GM12878 (cell line): Measurements from ENCODE around the gene NXN. TPM values are rescaled to one million over a fixed set of nuclear protein-coding genes. Genes with fewer than 3 reads are reported as not detected.

Source experiments
- ATAC-seq: fragments of 200-7000 bp; cut with Tn5 transposase; 3 replicates; pipeline ENCODE4 v1.9.1; 2020; ENCODE audit warnings: mild to moderate bottlenecking, moderate library complexity
- BruUV-seq: library from RNA; stranded (reverse); fragments of 400-500 nt; replicated peaks from 2 replicates; lab custom pipeline; 2021; lab: Mats Ljungman, UMichigan
- CTCF ChIA-PET: fragments of 300-600 bp; sonication (Branson Sonifier 250); formaldehyde crosslinking; extraction: SDS; loops from one replicate; lab custom pipeline; 2021; ENCODE audit warnings: inconsistent platforms; lab: Yijun Ruan, JAX
- POLR2A ChIA-PET: fragments of 350-600 bp; formaldehyde crosslinking; extraction: SDS; loops from one replicate; lab custom pipeline; 2021; ENCODE audit warnings: inconsistent platforms; lab: Charles Lee
- RAD21 ChIA-PET: fragments of 300-600 bp; sonication (Branson Sonifier 250); formaldehyde crosslinking; loops from one replicate; lab custom pipeline; 2023; ENCODE audit warnings: antibody characterized with exemption; ENCODE audit not compliant: unreplicated experiment; lab: Charles Lee
- SMC1A ChIA-PET: fragments of 300-600 bp; sonication (Branson Sonifier 250); formaldehyde crosslinking; loops from one replicate; lab custom pipeline; 2023; ENCODE audit not compliant: unreplicated experiment, uncharacterized antibody; lab: Charles Lee
- DNase-seq: peaks from one replicate; pipeline ENCODE4 v3.0.0-alpha.2; 2011; ENCODE audit warnings: low read depth, low spot score
- FAIRE-seq: peaks from 3 replicates; lab custom pipeline; 2011; peaks lifted over from hg19 to GRCh38; lab: Jason Lieb, UNC
- H2AFZ ChIP-seq: 2 replicates; pipeline ENCODE4 v1.6.0; 2011; ENCODE audit warnings: low read depth, low read length, control low read depth; ENCODE audit not compliant: control insufficient read depth
- H3K27ac ChIP-seq: 2 replicates; pipeline ENCODE4 v1.5.1; 2011; ENCODE audit warnings: control low read depth; ENCODE audit not compliant: control insufficient read depth, insufficient read depth
- H3K27me3 ChIP-seq, 2 experiments: replicated peaks in 1 of 2; 2 replicates each; pipeline versions ENCODE4 v1.6.0 to v1.6.1; 2011; ENCODE audit warnings: low read length in 1 of 2; ENCODE audit not compliant: control insufficient read depth in 2 of 2, insufficient read depth in 2 of 2
- H3K36me3 ChIP-seq, 2 experiments: 2 replicates each; pipeline ENCODE4 v1.5.1; 2011; ENCODE audit warnings: low read length in 1 of 2; ENCODE audit not compliant: control insufficient read depth in 2 of 2, insufficient read depth in 2 of 2
- H3K4me1 ChIP-seq: 2 replicates; pipeline ENCODE4 v1.6.1; 2011; ENCODE audit warnings: mild to moderate bottlenecking, low read length, moderate library complexity, mixed read lengths; ENCODE audit not compliant: control insufficient read depth, insufficient read depth
- H3K4me2 ChIP-seq: 2 replicates; pipeline ENCODE4 v1.6.0; 2011; ENCODE audit warnings: control low read depth; ENCODE audit not compliant: control insufficient read depth, insufficient read depth
- H3K4me3 ChIP-seq: fragments of 200-600 bp; sonication (generic); 2 replicates; pipeline ENCODE4 v1.5.1; 2016
- H3K79me2 ChIP-seq: 2 replicates; pipeline ENCODE4 v1.6.0; 2011; ENCODE audit warnings: low read length; ENCODE audit not compliant: control insufficient read depth, insufficient read depth
- H3K9ac ChIP-seq: 2 replicates; pipeline ENCODE4 v1.8.0; 2011; ENCODE audit warnings: low read length, control low read depth, mixed read lengths; ENCODE audit not compliant: control insufficient read depth, insufficient read depth
- H3K9me3 ChIP-seq: replicated peaks from 3 replicates; pipeline ENCODE4 v1.5.1; 2011; ENCODE audit warnings: mild to moderate bottlenecking, low read length; ENCODE audit not compliant: control insufficient read depth, insufficient read depth
- H4K20me1 ChIP-seq: 2 replicates; pipeline ENCODE4 v1.6.0; 2011; ENCODE audit not compliant: control insufficient read depth, insufficient read depth
- CHD1 ChIP-seq: IDR thresholded peaks from 2 replicates; pipeline ENCODE4 v1.6.1; 2012; ENCODE audit warnings: low read depth, low read length, improper control_type of control experiment
- ETV6 ChIP-seq, 2 experiments: fragments of 450-650 bp in 1 of 2; IDR thresholded peaks in 1 of 2; conservative IDR thresholded peaks in 1 of 2; 2 replicates each; pipeline ENCODE4 v1.6.1; 2014; ENCODE audit warnings: antibody characterized with exemption in 1 of 2, borderline replicate concordance in 1 of 2, low read depth in 1 of 2, mild to moderate bottlenecking in 1 of 2, moderate library complexity in 1 of 2
- FOS ChIP-seq: IDR thresholded peaks from 3 replicates; pipeline ENCODE4 v1.6.1; 2011; ENCODE audit warnings: borderline replicate concordance; ENCODE audit not compliant: insufficient read length; ENCODE audit errors: extremely low read depth
- IKZF1 ChIP-seq: fragments of 450-650 bp; conservative IDR thresholded peaks from 2 replicates; pipeline ENCODE4 v1.6.1; 2017; ENCODE audit warnings: antibody characterized with exemption, mild to moderate bottlenecking
- JUNB ChIP-seq: IDR thresholded peaks from 2 replicates; pipeline ENCODE4 v1.6.1; 2016; ENCODE audit warnings: antibody characterized with exemption, mild to moderate bottlenecking
- MTA2 ChIP-seq: fragments of 450-650 bp; IDR thresholded peaks from 2 replicates; pipeline ENCODE4 v1.6.1; 2016; ENCODE audit warnings: low read depth, mild to moderate bottlenecking, moderate library complexity
- NBN ChIP-seq: fragments of 450-650 bp; IDR thresholded peaks from 2 replicates; pipeline ENCODE4 v1.6.1; 2016
- WGBS: methylation state at CpG from one replicate; pipeline ENCODE4 v1.1.6; 2016; ENCODE audit warnings: low lambda C conversion rate; ENCODE audit not compliant: insufficient replicate concordance, insufficient coverage; ENCODE audit errors: missing lambda C conversion rate; 5-methylcytosine and 5-hydroxymethylcytosine counted together
- in situ Hi-C: fragments of 300-500 bp; cut with MboI; formaldehyde crosslinking; loops from 9 replicates; pipeline ENCODE4 v1.14.3; 2018; ENCODE audit warnings: mixed read lengths
- intact Hi-C: fragments of 100-400 bp; cut with micrococcal nuclease; formaldehyde crosslinking; loops from one replicate; pipeline ENCODE4 v1.14.2; 2022; ENCODE audit not compliant: unreplicated experiment
- polyA plus RNA-seq, 11 experiments: library from polyadenylated mRNA; depleted of rRNA in 4 of 11; unstranded in 6 of 11; stranded (reverse) in 5 of 11; fragments of >200 nt; fragmentation: Nextera tagmentation in 4 of 11; fragmentation: Illumina TruSeq in 1 of 11; extraction: Ambion mirVana in 4 of 11; extraction: Trizol in 1 of 11; gene quantifications; 1 replicate in 1 of 11; 2 replicates in 10 of 11; pipeline versions ENCODE4 v1.2.1 to v1.2.3, GENCODE V29; 2011 to 2016; ENCODE audit warnings: inconsistent platforms in 2 of 11, missing spikeins in 2 of 11, low read depth in 1 of 11
- total RNA-seq, 4 experiments: library from RNA; depleted of rRNA in 3 of 4; stranded (reverse); fragments of >200 nt in 3 of 4; fragmentation: Illumina TruSeq in 1 of 4; extraction: Trizol in 1 of 4; gene quantifications; 2 replicates each; pipeline versions ENCODE4 v1.2.1 to v1.2.3, GENCODE V29; 2013 to 2021
- TF ChIP-seq, protein P1 (sequence below), 3 experiments: IDR thresholded peaks in 2 of 3; conservative IDR thresholded peaks in 1 of 3; 2 replicates each; pipeline ENCODE4 v1.5.1; 2011; ENCODE audit warnings: low read depth in 3 of 3, low read length in 3 of 3, mild to moderate bottlenecking in 3 of 3, control low read depth in 2 of 3, moderate library complexity in 2 of 3, inconsistent platforms in 1 of 3, mixed read lengths in 1 of 3; ENCODE audit not compliant: control insufficient read depth in 2 of 3, insufficient read depth in 1 of 3; ENCODE audit errors: extremely low read depth in 1 of 3
- TF ChIP-seq, protein P2 (sequence below): fragments of 450-650 bp; IDR thresholded peaks from 2 replicates; pipeline ENCODE4 v1.6.1; 2017; ENCODE audit warnings: antibody characterized with exemption, mild to moderate bottlenecking, moderate library complexity

NXN gene
- total and polyA plus RNA-seq, 10 of the 15 experiments (the other 5 are each of a cell fraction or from before 2014, with no cell fraction given) = 0.04 to 1.2 (median 0.30) TPM

- H3K27me3 ChIP-seq = no peaks in the 10 kb centered on the region
- 67% methylated on average over 31 of the region's 39 CpGs for WGBS
- BruUV-seq = no TSS peak
- no peak overlapping the region for H3K9ac ChIP-seq
- no peak for TF ChIP-seq CHD1
- H4K20me1 ChIP-seq = no peaks in the 10 kb centered on the region
- FAIRE-seq (no peak), ATAC-seq (no peak), DNase-seq (no peak)
- no peak overlapping the region for H3K4me3 ChIP-seq
- ChIA-PET CTCF (no interaction called here), SMC1A (no interaction called here), RAD21 (no interaction called here), POLR2A (interaction anchor here (0.6 kb wide), 2 partner anchors 24 to 385 kb away, joined by 4 read pairs; no protein-coding TSS in a partner anchor)
- no peaks in the 10 kb centered on the region for H3K4me1 ChIP-seq
- in situ Hi-C loops = no loop called here
- intact Hi-C loops = no loop called here
- no peak overlapping the region for H2AFZ ChIP-seq
- H3K27ac ChIP-seq = no peak overlapping the region
- H3K36me3 ChIP-seq = no peaks in the 10 kb centered on the region
- no peaks in the 10 kb centered on the region for H3K79me2 ChIP-seq
- H3K4me2 ChIP-seq = no peak overlapping the region
- no peaks in the 10 kb centered on the region for H3K9me3 ChIP-seq
Observed at GRCh38 chr17:800446-801242, 178.9 kb downstream of the NXN start.

GRCh38 chr17:799261-799660, 180.3 kb downstream of the NXN start:
- Histone ChIP-seq H2AFZ (no peak overlapping the region), H3K27me3 (no peaks in the 10 kb centered on the region), H3K27ac (no peak overlapping the region), H3K79me2 (no peaks in the 10 kb centered on the region), H3K36me3 (no peaks in the 10 kb centered on the region), H3K9ac (no peak overlapping the region), H3K4me2 (no peak overlapping the region), H3K9me3 (no peaks in the 10 kb centered on the region), H4K20me1 (no peaks in the 10 kb centered on the region), H3K4me3 (no peak overlapping the region), H3K4me1 (no peaks in the 10 kb centered on the region)
- DNase-seq (no peak), ATAC-seq (no peak), FAIRE-seq (no peak)
- TF ChIP-seq ETV6 (conservative IDR thresholded peaks at IDR 0.05 in 1 of 2, IDR thresholded peaks at IDR 0.05 in 1 of 2; ENCODE audit: borderline replicate concordance in 1 of 2, low read depth in 1 of 2) (no peak), JUNB (no peak), IKZF1 (no peak), MTA2 (no peak), NBN (no peak), FOS (no peak)
- TF ChIP-seq, protein P1, sequence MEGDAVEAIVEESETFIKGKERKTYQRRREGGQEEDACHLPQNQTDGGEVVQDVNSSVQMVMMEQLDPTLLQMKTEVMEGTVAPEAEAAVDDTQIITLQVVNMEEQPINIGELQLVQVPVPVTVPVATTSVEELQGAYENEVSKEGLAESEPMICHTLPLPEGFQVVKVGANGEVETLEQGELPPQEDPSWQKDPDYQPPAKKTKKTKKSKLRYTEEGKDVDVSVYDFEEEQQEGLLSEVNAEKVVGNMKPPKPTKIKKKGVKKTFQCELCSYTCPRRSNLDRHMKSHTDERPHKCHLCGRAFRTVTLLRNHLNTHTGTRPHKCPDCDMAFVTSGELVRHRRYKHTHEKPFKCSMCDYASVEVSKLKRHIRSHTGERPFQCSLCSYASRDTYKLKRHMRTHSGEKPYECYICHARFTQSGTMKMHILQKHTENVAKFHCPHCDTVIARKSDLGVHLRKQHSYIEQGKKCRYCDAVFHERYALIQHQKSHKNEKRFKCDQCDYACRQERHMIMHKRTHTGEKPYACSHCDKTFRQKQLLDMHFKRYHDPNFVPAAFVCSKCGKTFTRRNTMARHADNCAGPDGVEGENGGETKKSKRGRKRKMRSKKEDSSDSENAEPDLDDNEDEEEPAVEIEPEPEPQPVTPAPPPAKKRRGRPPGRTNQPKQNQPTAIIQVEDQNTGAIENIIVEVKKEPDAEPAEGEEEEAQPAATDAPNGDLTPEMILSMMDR (IDR thresholded peaks at IDR 0.05 in 2 of 3, conservative IDR thresholded peaks at IDR 0.05 in 1 of 3; ENCODE audit: control insufficient read depth in 2 of 3, extremely low read depth in 1 of 3, insufficient read depth in 1 of 3, low read depth in 3 of 3, low read length in 3 of 3) = no peak
- TF ChIP-seq, protein P2, sequence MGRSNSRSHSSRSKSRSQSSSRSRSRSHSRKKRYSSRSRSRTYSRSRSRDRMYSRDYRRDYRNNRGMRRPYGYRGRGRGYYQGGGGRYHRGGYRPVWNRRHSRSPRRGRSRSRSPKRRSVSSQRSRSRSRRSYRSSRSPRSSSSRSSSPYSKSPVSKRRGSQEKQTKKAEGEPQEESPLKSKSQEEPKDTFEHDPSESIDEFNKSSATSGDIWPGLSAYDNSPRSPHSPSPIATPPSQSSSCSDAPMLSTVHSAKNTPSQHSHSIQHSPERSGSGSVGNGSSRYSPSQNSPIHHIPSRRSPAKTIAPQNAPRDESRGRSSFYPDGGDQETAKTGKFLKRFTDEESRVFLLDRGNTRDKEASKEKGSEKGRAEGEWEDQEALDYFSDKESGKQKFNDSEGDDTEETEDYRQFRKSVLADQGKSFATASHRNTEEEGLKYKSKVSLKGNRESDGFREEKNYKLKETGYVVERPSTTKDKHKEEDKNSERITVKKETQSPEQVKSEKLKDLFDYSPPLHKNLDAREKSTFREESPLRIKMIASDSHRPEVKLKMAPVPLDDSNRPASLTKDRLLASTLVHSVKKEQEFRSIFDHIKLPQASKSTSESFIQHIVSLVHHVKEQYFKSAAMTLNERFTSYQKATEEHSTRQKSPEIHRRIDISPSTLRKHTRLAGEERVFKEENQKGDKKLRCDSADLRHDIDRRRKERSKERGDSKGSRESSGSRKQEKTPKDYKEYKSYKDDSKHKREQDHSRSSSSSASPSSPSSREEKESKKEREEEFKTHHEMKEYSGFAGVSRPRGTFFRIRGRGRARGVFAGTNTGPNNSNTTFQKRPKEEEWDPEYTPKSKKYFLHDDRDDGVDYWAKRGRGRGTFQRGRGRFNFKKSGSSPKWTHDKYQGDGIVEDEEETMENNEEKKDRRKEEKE = no peak
- intact Hi-C loops = no loop called here
- ChIA-PET CTCF (interaction anchor here (6.1 kb wide), 1 partner anchor 181 kb away, joined by 61 read pairs; the partner anchor contains the start of gene NXN), RAD21 (no interaction called here), POLR2A (no interaction called here), SMC1A (no interaction called here)
- 66% methylated on average over 11 of the region's 11 CpGs for WGBS
- no TSS peak for BruUV-seq
- in situ Hi-C loops = loop anchor here (5.0 kb wide), 1 partner anchor 188 kb away; no protein-coding TSS in a partner anchor
